Omental fat pad (tissue), 4 donors: ENCODE measurements around the gene SKP2. TPM values are rescaled to one million over a fixed set of nuclear protein-coding genes. Genes with fewer than 3 reads are reported as not detected.

Experiments
- ATAC-seq: fragments of 150-250 bp; one replicate; pipeline ENCODE4 v1.9.1; 2016; ENCODE audit warnings: mild to moderate bottlenecking, moderate library complexity; ENCODE audit not compliant: low FRiP score
- DNase-seq: peaks from one replicate; pipeline ENCODE4 v3.0.0-alpha.2; 2019; ENCODE audit warnings: low spot score
- CTCF ChIP-seq, 3 donors: fragments of 450-650 bp; IDR thresholded peaks; one replicate each; pipeline ENCODE4 v1.5.1; 2016 to 2017; ENCODE audit warnings: antibody characterized with exemption in 3 of 3, mild to moderate bottlenecking in 3 of 3, moderate library complexity in 2 of 3
- total RNA-seq, 4 donors: library from RNA; depleted of rRNA; stranded (reverse); fragments of >200 nt; gene quantifications; one replicate each; pipeline ENCODE4 v1.1.0, GENCODE V29; 2016

The SKP2 gene
- total RNA-seq, 4 donors from 2014 or later, result 8.6 to 19.4 (median 14.1) TPM

GRCh38 chr5:36199620-36200019, 47.7 kb downstream of the SKP2 start:
- DNase-seq (no peak), ATAC-seq (peak; percentile 69)
- no peak for TF ChIP-seq CTCF (IDR thresholded peaks at IDR 0.05)

- DNase-seq (no peak), ATAC-seq (no peak)
- TF ChIP-seq CTCF (IDR thresholded peaks at IDR 0.05), result no peak
These were observed 48.6 kb downstream of the SKP2 start for GRCh38 chr5:36200513-36200912.

- ATAC-seq (peak; percentile 60), DNase-seq (no peak)
- no peak for TF ChIP-seq CTCF (IDR thresholded peaks at IDR 0.05)
These were observed 50.6 kb downstream of the SKP2 start for GRCh38 chr5:36202521-36202961.

GRCh38 chr5:36205329-36205728, 53.4 kb downstream of the SKP2 start:
- TF ChIP-seq CTCF (IDR thresholded peaks at IDR 0.05), result no peak
- DNase-seq, result no peak
- ATAC-seq, result no peak

GRCh38 chr5:36206913-36207312, 55.0 kb downstream of the SKP2 start:
- DNase-seq (no peak), ATAC-seq (peak; percentile 96)
- no peak for TF ChIP-seq CTCF (IDR thresholded peaks at IDR 0.05)

GRCh38 chr5:36208786-36209185, 56.9 kb downstream of the SKP2 start:
- ATAC-seq (no peak), DNase-seq (no peak)
- no peak for TF ChIP-seq CTCF (IDR thresholded peaks at IDR 0.05)

- no peak for ATAC-seq
- TF ChIP-seq CTCF (IDR thresholded peaks at IDR 0.05), result no peak
- no peak for DNase-seq
These were observed 57.8 kb downstream of the SKP2 start for GRCh38 chr5:36209664-36210063.
